Putamen (tissue), 1 donor: Measurements from ENCODE around the gene PRDX3.

ENCODE experiments used
- DNase-seq: peaks from one replicate; pipeline ENCODE4 v3.0.0-alpha.2; 2016; ENCODE audit warnings: low spot score

The PRDX3 gene

GRCh38 chr10:119129721-119130120 is 48.9 kb downstream of the PRDX3 start:
- DNase-seq, result no peak

DNA sequence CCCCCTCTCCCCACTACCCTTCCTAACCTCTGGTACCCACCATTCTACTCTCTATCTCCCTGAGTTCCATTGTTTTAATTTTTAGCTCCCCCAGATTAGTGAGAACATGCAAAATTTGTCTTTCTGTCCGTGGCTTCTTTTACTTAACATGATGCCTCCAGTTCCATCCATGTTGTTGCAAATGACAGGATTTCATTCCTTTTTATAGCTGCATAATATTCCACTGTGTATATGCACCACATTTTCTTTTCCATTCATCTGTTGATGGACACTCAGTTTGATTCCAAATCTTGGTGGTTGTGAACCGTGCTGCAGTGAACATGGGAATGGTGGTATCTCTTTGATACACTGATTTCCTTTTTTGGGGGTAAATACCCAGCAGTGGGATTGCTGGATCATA is 52.7 kb downstream of the PRDX3 start:
- no peak for DNase-seq

- no peak for DNase-seq
Observed at GRCh38 chr10:119120875-119121274, 57.7 kb downstream of the PRDX3 start.

GRCh38 chr10:119120413-119120867 is 58.2 kb downstream of the PRDX3 start:
- no peak for DNase-seq

GRCh38 chr10:119119400-119119799 is 59.2 kb downstream of the PRDX3 start:
- no peak for DNase-seq

GRCh38 chr10:119118231-119118630 is 60.4 kb downstream of the PRDX3 start:
- DNase-seq, result no peak
